T-helper 1 cell (primary cell): ENCODE results near the gene IRX6.

Experiments
- DNase-seq, 5 donors: peaks; one replicate each; pipeline ENCODE4 v3.0.0-alpha.2; 2012 to 2020
- total RNA-seq, 4 donors: gene quantifications; one replicate each; lab custom pipeline; 2026; lab: John Stamatoyannopoulos, UW

Gene IRX6
- 0 reads per million in 4 donors for total RNA-seq

- DNase-seq: no peak
Measured at GRCh38 chr16:55323637-55324271, at the start of gene IRX6. TSS of gene IRX6 (plus strand) at chr16:55324203. CDS start at chr16:55325092, 889 bp downstream.

DNA sequence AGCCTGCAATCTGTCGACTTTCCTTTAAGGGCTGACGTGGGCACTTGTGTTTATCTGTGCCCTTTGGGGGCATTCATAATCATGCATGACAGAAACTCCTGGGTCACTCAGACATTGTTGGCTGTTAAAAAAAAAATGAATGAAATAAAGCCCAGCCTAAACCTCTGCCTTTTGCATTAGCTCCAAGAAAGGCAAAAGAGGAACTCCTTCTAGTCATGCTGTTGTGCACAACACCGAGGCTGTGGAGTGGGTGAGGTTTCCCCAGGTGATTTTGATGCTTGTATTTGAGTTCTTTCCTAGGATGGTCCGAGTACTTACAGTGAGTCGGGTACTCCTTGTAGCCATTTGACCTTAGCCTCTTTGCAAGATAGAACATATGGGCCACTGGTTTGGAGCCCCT, 49.6 kb upstream of the IRX6 start:
- DNase-seq: no peak

DNA sequence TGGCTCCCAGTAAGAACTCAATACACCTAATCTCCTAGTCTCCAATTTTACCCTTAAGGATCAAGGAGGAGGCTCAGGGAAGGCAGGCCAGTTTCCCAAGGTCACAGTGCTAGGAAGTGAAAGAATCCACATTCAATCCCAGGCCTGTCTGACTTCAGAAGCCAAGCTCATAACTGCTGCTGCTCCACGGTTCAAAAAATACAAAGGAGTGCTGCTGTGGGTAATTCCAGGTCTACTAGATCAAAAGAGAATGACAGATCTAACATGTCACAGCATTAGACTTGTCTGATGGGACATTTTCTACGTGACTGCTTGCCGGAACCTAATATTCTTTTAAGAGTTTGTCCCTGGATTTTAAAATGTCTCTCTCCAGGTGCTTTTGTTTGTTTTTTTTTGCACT, 48.8 kb upstream of the IRX6 start:
- no peak for DNase-seq

- DNase-seq: no peak
Measured at GRCh38 chr16:55275869-55276268, 48.1 kb upstream of the IRX6 start.

- no peak for DNase-seq
Measured at GRCh38 chr16:55277536-55277935, 46.5 kb upstream of the IRX6 start.

GRCh38 chr16:55279598-55279997, 44.4 kb upstream of the IRX6 start:
- DNase-seq: no peak

- no peak for DNase-seq
Measured at GRCh38 chr16:55280587-55280986, 43.4 kb upstream of the IRX6 start.

- DNase-seq: no peak
Measured at GRCh38 chr16:55282441-55282840, 41.6 kb upstream of the IRX6 start.

- no peak for DNase-seq
Measured at GRCh38 chr16:55283812-55284717, 39.9 kb upstream of the IRX6 start.

- no peak for DNase-seq
Measured at GRCh38 chr16:55284718-55285099, 39.3 kb upstream of the IRX6 start.

- no peak for DNase-seq
Measured at GRCh38 chr16:55285586-55285985, 38.4 kb upstream of the IRX6 start.

- DNase-seq: no peak
Measured at GRCh38 chr16:55289353-55289752, 34.6 kb upstream of the IRX6 start.

DNA sequence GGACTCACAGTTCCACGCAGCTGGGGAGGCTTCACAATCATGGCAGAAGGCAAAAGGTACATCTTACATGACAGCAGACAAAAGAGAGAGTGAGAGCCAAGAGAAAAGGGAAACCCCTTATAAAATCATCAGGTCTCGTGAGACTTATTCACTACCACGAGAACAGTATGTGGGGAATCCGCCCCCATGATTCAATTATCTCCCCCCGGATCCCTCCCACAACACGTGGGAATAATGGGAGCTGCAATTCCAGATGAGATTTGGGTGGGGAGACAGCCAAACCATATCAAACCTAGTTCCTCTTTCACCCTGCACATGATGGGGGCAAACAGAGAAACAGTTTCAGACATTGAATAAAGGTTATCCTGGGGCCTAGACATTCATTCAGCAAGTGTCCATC, 32.2 kb upstream of the IRX6 start:
- DNase-seq: no peak

- no peak for DNase-seq
Measured at GRCh38 chr16:55292491-55292890, 31.5 kb upstream of the IRX6 start.

GRCh38 chr16:55294129-55294528, 29.9 kb upstream of the IRX6 start:
- no peak for DNase-seq

GRCh38 chr16:55294931-55295342, 29.1 kb upstream of the IRX6 start:
- no peak for DNase-seq

GRCh38 chr16:55297062-55297909, 26.7 kb upstream of the IRX6 start:
- no peak for DNase-seq

GRCh38 chr16:55297910-55298479, 26.0 kb upstream of the IRX6 start:
- no peak for DNase-seq

DNA sequence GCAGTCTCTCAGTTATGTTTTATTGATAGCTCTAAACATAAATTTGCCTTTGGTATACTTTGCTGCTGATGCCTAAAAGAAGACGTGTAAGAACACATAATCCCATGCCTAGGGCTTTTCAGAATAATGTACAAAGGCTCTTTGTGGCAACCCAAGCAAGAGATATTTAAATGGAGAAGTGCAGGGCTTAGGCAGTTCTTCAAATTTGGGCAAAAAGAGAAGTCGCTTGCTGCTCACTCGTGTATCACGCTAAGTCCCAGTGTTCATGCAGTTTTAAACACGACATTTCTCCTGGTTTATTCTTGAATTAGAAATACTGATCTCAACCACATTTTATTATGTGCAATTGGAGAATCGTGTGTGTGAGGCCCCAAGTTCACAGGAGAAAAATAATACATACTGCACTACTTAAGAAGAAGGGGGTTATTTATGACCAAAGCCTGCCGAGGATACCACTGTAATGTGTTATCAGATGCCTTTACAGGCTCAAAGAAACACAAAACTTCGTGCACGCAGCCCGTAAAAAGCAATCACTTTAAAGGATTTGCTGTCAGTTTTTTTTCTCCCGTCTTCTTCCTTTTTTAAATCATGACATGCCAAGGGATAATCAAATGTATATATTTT, 22.5 kb upstream of the IRX6 start:
- DNase-seq: no peak

DNA sequence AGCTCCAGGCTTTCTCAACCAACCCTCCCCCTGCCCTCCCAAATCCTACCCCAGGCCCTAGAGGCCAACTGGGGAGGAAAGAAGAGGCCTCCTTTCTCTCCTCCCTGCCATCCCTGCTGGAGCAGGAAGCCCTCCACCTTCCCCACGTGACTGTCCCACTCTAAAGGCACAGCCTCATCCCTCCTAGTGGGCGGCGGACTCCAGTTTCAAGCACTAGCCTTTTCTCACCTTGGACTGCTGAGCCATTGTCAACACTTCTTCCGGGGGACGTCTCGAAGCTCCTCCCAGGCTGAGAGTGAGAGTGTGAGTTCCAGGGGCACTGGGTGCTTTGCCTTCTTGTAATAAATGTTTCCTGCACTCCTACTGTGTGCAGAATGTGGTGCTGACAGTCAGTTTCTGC, 21.4 kb upstream of the IRX6 start:
- no peak for DNase-seq

DNA sequence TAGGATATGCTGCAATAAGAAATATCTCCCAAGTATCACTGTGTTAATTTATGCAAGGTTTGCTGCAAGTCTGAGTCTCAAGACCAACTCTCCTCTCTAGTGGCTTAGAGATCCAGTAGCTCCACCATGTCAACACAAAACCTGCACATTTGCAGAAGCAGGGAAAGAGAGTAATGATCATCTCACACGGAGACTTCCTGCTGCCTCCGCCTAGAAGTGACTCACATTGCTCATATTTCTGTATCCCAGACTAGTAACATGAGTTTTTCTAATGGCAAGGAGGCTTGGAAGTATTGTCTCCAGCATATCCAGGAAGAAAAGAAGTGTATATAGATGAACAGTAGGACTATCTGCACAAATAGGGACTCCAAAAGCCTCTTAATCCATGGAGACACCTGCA, 15.0 kb upstream of the IRX6 start:
- no peak for DNase-seq

DNA sequence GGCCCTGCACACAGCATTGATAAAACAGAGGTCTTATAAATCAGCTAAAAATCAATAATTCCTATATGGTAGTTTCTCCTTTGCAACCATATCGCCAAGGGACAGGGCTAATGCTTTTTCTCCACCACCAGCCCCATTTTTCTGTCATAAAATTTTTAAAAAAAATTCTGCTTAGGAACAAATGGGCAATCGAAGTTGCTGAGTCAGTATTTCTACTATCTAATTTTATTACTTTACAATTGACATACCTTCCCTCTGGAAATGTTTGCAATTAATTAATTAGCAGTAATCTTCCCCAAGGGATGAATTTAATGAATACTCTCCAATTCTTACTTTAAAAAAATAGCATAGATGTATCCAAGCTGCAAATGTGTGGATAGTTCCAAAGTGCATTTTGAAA, 1.7 kb upstream of the IRX6 start:
- no peak for DNase-seq
